Neural cell (in vitro differentiated cells): ENCODE measurements around the gene PCDHA11. TPM values are rescaled to one million over a fixed set of nuclear protein-coding genes. Genes with fewer than 3 reads are reported as not detected.
A peak's percentile ranks its signal among the peaks of the same experiment; 100 is the strongest.

Experiments used
- H2AFZ ChIP-seq: fragments of 200-600, 300-800 bp; sonication (generic), shearing (Covaris generic); 2 replicates; pipeline ENCODE4 v1.6.0; 2014; ENCODE audit warnings: low read depth, mild to moderate bottlenecking, antibody characterized with exemption, low read length, moderate library complexity
- H3F3A ChIP-seq: fragments of 200-600 bp; shearing (Covaris generic); 2 replicates; pipeline ENCODE4 v1.6.1; 2016; ENCODE audit warnings: mild to moderate bottlenecking, moderate library complexity, mixed read lengths, antibody characterized with exemption, low read length; ENCODE audit not compliant: insufficient read depth, poor library complexity, severe bottlenecking
- H3K27ac ChIP-seq: fragments of 200-600, 300-800 bp; sonication (generic), shearing (Covaris generic); 2 replicates; pipeline ENCODE4 v1.5.1; 2014; ENCODE audit warnings: mild to moderate bottlenecking, low read length, moderate library complexity
- H3K27me3 ChIP-seq: fragments of 300-800, 200-600 bp; sonication (generic), shearing (Covaris generic); 2 replicates; pipeline ENCODE4 v1.6.0; 2014; ENCODE audit warnings: mild to moderate bottlenecking, low read depth, low read length, moderate library complexity; ENCODE audit not compliant: insufficient read depth
- H3K36me3 ChIP-seq: fragments of 300-800, 200-600 bp; sonication (generic), shearing (Covaris generic); 2 replicates; pipeline ENCODE4 v1.5.1; 2014; ENCODE audit warnings: mild to moderate bottlenecking, antibody characterized with exemption, low read length, moderate library complexity; ENCODE audit not compliant: insufficient read depth
- H3K4me2 ChIP-seq: fragments of 300-800, 200-600 bp; sonication (generic), shearing (Covaris generic); 2 replicates; pipeline ENCODE4 v1.6.0; 2014; ENCODE audit warnings: mild to moderate bottlenecking, low read length
- H3K4me3 ChIP-seq: fragments of 300-800, 200-600 bp; sonication (generic), shearing (Covaris generic); 2 replicates; pipeline ENCODE4 v1.5.1; 2014; ENCODE audit warnings: mild to moderate bottlenecking, low read length, moderate library complexity
- H3K79me2 ChIP-seq: fragments of 200-600 bp; shearing (Covaris generic); replicated peaks from 2 replicates; pipeline ENCODE4 v1.6.0; 2014; ENCODE audit warnings: mild to moderate bottlenecking, low read length, moderate library complexity; ENCODE audit not compliant: insufficient read depth
- H3K9ac ChIP-seq: fragments of 300-800, 200-600 bp; sonication (generic), shearing (Covaris generic); 2 replicates; pipeline ENCODE4 v1.6.1; 2016; ENCODE audit warnings: mild to moderate bottlenecking, low read length, mixed read lengths
- H3K9me2 ChIP-seq: fragments of 200-600 bp; shearing (Covaris generic); 2 replicates; pipeline ENCODE4 v1.6.1; 2016; ENCODE audit warnings: mild to moderate bottlenecking, low read length, mixed read lengths; ENCODE audit not compliant: insufficient read depth
- H3K9me3 ChIP-seq: fragments of 200-600, 300-800 bp; sonication (generic), shearing (Covaris generic); 2 replicates; pipeline ENCODE4 v1.6.1; 2016; ENCODE audit warnings: mild to moderate bottlenecking, mixed run types, low read length, moderate library complexity, mixed read lengths
- H4K20me1 ChIP-seq: fragments of 200-600 bp; shearing (Covaris generic); 2 replicates; pipeline ENCODE4 v1.6.1; 2016; ENCODE audit warnings: mild to moderate bottlenecking, mixed run types; ENCODE audit not compliant: insufficient read depth
- EP300 ChIP-seq: fragments of 450-650 bp; conservative IDR thresholded peaks from 2 replicates; pipeline ENCODE4 v1.6.1; 2014; ENCODE audit warnings: antibody characterized with exemption, mild to moderate bottlenecking, moderate library complexity; ENCODE audit not compliant: poor library complexity, severe bottlenecking
- EZH2 ChIP-seq: fragments of 200-600, 300-800 bp; shearing (Covaris generic), sonication (generic); IDR thresholded peaks from 2 replicates; pipeline ENCODE4 v1.6.1; 2014; ENCODE audit warnings: antibody characterized with exemption, low read length, borderline replicate concordance, mild to moderate bottlenecking; ENCODE audit not compliant: insufficient read depth, poor library complexity, severe bottlenecking
- MXI1 ChIP-seq: fragments of 450-650 bp; conservative IDR thresholded peaks from 2 replicates; pipeline ENCODE4 v1.6.1; 2014; ENCODE audit warnings: antibody characterized with exemption, mild to moderate bottlenecking; ENCODE audit not compliant: poor library complexity, severe bottlenecking
- POLR2AphosphoS5 ChIP-seq: IDR thresholded peaks from 2 replicates; pipeline ENCODE4 v1.6.1; 2012
- RAD21 ChIP-seq: fragments of 450-650 bp; conservative IDR thresholded peaks from 2 replicates; pipeline ENCODE4 v1.6.1; 2014; ENCODE audit warnings: antibody characterized with exemption, mild to moderate bottlenecking, moderate library complexity
- SMC3 ChIP-seq: fragments of 450-650 bp; conservative IDR thresholded peaks from 2 replicates; pipeline ENCODE4 v1.6.1; 2014; ENCODE audit warnings: antibody characterized with exemption, mild to moderate bottlenecking, moderate library complexity; ENCODE audit not compliant: poor library complexity
- TAF1 ChIP-seq: IDR thresholded peaks from 2 replicates; pipeline ENCODE4 v1.6.1; 2012; ENCODE audit warnings: low read depth
- polyA plus RNA-seq: library from polyadenylated mRNA; depleted of rRNA; stranded (reverse); fragments of >200 nt; gene quantifications from 2 replicates; pipeline ENCODE4 v1.2.3, GENCODE V29; 2014
- TF ChIP-seq, protein P1 (sequence below): fragments of 450-650 bp; IDR thresholded peaks from 2 replicates; pipeline ENCODE4 v1.5.1; 2014; ENCODE audit warnings: antibody characterized with exemption, mild to moderate bottlenecking, moderate library complexity; ENCODE audit not compliant: poor library complexity, severe bottlenecking
- TF ChIP-seq, protein P2 (sequence below): IDR thresholded peaks from 2 replicates; pipeline ENCODE4 v1.6.1; 2012; ENCODE audit warnings: borderline replicate concordance

The PCDHA11 gene
- polyA plus RNA-seq, 1 donor from 2014 or later, result 5.3 TPM

DNA sequence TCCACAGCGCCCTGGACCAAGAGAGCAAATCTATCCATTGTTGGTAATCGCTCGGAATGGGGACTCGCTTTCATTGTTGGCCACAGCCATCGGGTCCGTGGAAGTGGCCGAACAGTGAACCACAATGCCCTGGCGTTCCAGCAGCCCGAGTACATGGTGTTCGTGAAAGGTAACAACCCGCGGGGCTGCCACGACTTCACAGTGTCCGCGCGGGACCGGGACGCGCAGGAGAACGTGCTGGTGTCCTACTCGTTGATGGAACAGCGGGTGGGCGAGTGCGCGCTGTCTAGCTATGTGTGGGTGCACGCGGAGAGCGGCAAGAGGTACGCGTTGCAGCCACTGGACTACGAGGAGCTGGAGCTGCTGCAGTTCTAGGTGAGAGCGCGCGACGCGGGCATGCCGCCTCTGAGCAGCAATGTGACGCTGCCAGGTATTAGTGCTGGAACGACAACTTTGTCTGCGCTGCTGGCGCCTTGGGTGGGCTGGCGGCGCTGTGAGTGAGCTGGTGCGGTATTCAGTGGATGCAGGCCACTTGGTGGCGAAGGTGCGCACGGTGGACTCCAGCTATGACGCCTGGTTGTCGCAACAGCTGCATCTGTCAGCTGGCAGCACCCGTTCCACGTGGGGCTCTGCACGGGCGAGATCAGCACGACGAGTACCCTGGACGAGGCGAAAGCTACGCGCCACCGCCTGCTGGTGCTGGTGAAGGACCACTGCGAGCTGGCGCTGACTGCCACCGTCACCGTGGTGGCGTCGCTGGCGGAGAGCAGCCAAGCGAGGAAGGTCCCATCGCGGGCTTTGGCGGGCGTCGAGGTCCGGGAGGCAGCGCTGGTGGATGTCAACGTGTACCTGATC, 6.1 kb upstream of the PCDHA11 start:
- Histone ChIP-seq H4K20me1 (no peaks in the 10 kb centered on the region), H3K9ac (no peak overlapping the region), H3K9me3 (peaks cover 45% of the 10 kb centered on the region), H2AFZ (no peak overlapping the region), H3K27ac (no peak overlapping the region), H3K9me2 (no peaks in the 10 kb centered on the region), H3K36me3 (peaks cover 52% of the 10 kb centered on the region), H3K4me3 (no peak overlapping the region), H3K79me2 (peaks cover 40% of the 10 kb centered on the region), H3F3A (peaks cover 3% of the 10 kb centered on the region), H3K27me3 (no peaks in the 10 kb centered on the region), H3K4me2 (no peak overlapping the region)
- TF ChIP-seq, protein P1, sequence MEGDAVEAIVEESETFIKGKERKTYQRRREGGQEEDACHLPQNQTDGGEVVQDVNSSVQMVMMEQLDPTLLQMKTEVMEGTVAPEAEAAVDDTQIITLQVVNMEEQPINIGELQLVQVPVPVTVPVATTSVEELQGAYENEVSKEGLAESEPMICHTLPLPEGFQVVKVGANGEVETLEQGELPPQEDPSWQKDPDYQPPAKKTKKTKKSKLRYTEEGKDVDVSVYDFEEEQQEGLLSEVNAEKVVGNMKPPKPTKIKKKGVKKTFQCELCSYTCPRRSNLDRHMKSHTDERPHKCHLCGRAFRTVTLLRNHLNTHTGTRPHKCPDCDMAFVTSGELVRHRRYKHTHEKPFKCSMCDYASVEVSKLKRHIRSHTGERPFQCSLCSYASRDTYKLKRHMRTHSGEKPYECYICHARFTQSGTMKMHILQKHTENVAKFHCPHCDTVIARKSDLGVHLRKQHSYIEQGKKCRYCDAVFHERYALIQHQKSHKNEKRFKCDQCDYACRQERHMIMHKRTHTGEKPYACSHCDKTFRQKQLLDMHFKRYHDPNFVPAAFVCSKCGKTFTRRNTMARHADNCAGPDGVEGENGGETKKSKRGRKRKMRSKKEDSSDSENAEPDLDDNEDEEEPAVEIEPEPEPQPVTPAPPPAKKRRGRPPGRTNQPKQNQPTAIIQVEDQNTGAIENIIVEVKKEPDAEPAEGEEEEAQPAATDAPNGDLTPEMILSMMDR, result no peak
- TF ChIP-seq POLR2AphosphoS5 (no peak), RAD21 (no peak), EZH2 (no peak), SMC3 (no peak), TAF1 (no peak), MXI1 (no peak), EP300 (no peak)
- TF ChIP-seq, protein P2, sequence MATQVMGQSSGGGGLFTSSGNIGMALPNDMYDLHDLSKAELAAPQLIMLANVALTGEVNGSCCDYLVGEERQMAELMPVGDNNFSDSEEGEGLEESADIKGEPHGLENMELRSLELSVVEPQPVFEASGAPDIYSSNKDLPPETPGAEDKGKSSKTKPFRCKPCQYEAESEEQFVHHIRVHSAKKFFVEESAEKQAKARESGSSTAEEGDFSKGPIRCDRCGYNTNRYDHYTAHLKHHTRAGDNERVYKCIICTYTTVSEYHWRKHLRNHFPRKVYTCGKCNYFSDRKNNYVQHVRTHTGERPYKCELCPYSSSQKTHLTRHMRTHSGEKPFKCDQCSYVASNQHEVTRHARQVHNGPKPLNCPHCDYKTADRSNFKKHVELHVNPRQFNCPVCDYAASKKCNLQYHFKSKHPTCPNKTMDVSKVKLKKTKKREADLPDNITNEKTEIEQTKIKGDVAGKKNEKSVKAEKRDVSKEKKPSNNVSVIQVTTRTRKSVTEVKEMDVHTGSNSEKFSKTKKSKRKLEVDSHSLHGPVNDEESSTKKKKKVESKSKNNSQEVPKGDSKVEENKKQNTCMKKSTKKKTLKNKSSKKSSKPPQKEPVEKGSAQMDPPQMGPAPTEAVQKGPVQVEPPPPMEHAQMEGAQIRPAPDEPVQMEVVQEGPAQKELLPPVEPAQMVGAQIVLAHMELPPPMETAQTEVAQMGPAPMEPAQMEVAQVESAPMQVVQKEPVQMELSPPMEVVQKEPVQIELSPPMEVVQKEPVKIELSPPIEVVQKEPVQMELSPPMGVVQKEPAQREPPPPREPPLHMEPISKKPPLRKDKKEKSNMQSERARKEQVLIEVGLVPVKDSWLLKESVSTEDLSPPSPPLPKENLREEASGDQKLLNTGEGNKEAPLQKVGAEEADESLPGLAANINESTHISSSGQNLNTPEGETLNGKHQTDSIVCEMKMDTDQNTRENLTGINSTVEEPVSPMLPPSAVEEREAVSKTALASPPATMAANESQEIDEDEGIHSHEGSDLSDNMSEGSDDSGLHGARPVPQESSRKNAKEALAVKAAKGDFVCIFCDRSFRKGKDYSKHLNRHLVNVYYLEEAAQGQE, result no peak

DNA sequence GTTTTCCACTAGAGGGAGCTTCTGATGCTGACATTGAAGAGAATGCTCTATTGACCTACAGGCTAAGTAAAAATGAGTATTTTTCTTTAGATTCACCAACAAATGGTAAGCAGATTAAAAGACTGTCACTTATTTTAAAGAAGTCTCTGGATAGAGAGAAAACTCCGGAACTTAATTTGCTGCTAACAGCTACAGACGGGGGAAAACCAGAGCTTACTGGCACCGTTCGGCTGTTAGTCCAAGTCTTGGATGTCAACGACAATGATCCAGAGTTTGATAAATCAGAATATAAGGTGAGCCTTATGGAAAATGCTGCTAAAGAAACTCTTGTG, 764 bp downstream of the PCDHA11 start:
- no peaks in the 10 kb centered on the region for H3K27me3 ChIP-seq
- no peak overlapping the region for H2AFZ ChIP-seq
- H3K4me3 ChIP-seq, result peak overlapping the region; percentile 67
- no peaks in the 10 kb centered on the region for H3F3A ChIP-seq
- H3K9ac ChIP-seq, result no peak overlapping the region
- no peaks in the 10 kb centered on the region for H3K9me2 ChIP-seq
- peaks cover 60% of the 10 kb centered on the region for H3K36me3 ChIP-seq
- peaks cover 37% of the 10 kb centered on the region for H3K9me3 ChIP-seq
- TF ChIP-seq SMC3 (no peak), RAD21 (no peak)
- TF ChIP-seq, protein P1, result peak; percentile 36
- TF ChIP-seq, protein P2, result no peak
- peaks cover 67% of the 10 kb centered on the region for H3K79me2 ChIP-seq
- H3K27ac ChIP-seq, result no peak overlapping the region
- H3K4me2 ChIP-seq, result no peak overlapping the region
- no peaks in the 10 kb centered on the region for H4K20me1 ChIP-seq
